Stimulated activated memory B cell treated with anti-CD40 and anti-IgM and Interleukin-4, amounts not matched to agents 10 μg/mL and 1 μg/mL and 100 μg/mL, for 72 hours (primary cell): Measurements from ENCODE around the gene OR6C1.
"Not testable (repeated sequence)": the region's sequence is repeated elsewhere in the genome, so short reads cannot be mapped to it uniquely, and the experiment has no call there.

Experiments used
- ATAC-seq: fragments of 150-1000 bp; cut with Tn5 transposase; 2 replicates; pipeline ENCODE4 v1.10.0; 2021
- H3K27ac Mint-ChIP-seq: one replicate; pipeline ENCODE4 v1.8.0; 2022; ENCODE audit warnings: mild to moderate bottlenecking, mixed read lengths
- H3K27me3 Mint-ChIP-seq: one replicate; pipeline ENCODE4 v1.8.0; 2022; ENCODE audit warnings: mixed read lengths
- H3K36me3 Mint-ChIP-seq: one replicate; pipeline ENCODE4 v1.8.0; 2022; ENCODE audit warnings: mixed read lengths
- H3K4me1 Mint-ChIP-seq: one replicate; pipeline ENCODE4 v1.8.0; 2022; ENCODE audit warnings: mixed read lengths
- H3K4me3 Mint-ChIP-seq: one replicate; pipeline ENCODE4 v1.8.0; 2022; ENCODE audit warnings: mild to moderate bottlenecking, moderate library complexity, mixed read lengths
- H3K9me3 Mint-ChIP-seq: one replicate; pipeline ENCODE4 v1.8.0; 2022; ENCODE audit warnings: mixed read lengths

OR6C1 gene

DNA sequence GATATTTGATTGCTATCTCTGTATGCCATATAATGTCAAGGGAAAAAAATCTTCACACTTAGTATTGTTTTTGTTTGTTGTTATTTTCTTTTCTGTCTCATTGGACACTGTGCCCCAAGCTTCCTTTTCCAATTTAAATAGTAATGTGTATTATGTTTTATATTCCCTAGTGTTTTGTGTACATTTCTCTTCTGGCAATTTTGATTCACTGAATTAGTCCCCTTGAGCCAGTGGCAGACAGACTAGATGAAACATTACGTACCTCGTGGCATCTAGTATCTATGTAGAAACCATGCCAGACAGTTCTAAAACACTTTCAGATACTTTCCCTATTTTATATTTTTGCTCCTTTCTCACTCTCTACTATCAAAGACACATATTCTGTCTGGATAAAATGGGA is at the start of gene OR6C1:
TSS of gene OR6C1 (plus strand) at position 301 of the 400 bp plus-strand sequence. CDS start 6,257 bp downstream, outside the sequence.
- no peak for ATAC-seq
- H3K27me3 Mint-ChIP-seq: peaks cover 3% of the 10 kb centered on the region
- H3K4me3 Mint-ChIP-seq: no peak within 1 kb of the TSS
- H3K9me3 Mint-ChIP-seq: peaks cover under 1% of the 10 kb centered on the region
- H3K27ac Mint-ChIP-seq: no peak within 1 kb of the TSS
- no peaks in the 10 kb centered on the region for H3K4me1 Mint-ChIP-seq
- H3K36me3 Mint-ChIP-seq: no peaks in the 10 kb centered on the region

DNA sequence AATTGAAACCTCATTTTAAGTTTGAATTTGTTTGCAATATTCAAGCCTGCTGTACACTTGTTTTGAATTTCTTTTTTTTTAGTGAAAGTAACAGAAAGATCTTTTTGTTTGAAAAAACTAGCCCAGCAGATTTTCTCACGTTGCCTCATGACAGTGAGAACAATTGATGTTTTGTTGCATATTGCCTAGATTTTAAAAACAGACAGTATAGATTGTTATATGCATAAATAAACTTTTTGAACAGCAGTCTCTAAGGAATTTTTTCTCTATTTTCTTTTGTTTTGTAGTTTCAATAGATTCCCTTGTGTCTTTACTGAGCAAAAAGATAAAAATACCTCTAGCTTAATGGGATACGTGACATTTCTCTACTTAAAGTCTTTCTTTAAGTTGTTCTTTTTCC is 33.2 kb upstream of the OR6C1 start:
- H3K9me3 Mint-ChIP-seq: peaks cover 4% of the 10 kb centered on the region
- no peak overlapping the region for H3K4me3 Mint-ChIP-seq

DNA sequence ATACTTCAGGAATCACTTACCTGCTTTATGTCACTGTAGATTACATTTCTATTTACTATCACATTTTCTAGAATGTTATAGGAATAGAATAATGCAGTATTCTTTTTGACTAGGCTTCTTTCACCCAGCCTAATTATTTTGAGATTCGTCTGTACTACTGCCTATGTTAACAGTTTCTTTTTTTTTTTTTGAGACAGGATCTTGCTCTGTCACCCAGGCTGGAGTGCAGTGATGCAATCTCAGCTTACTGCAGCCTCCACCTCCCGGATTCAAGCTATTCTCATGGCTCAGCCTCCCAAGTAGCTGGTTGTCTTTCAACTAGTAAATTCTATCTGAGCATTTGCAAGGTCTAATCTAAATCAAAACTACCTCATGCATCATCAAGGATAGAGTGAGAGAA is 24.1 kb upstream of the OR6C1 start:
- Mint-ChIP-seq H3K36me3 (no peaks in the 10 kb centered on the region), H3K27me3 (peaks cover 15% of the 10 kb centered on the region), H3K4me3 (no peak overlapping the region), H3K27ac (no peak overlapping the region), H3K4me1 (no peaks in the 10 kb centered on the region), H3K9me3 (no peaks in the 10 kb centered on the region)
- no peak for ATAC-seq

More for the DNA sequence above, 33.2 kb upstream of the OR6C1 start:
- no peaks in the 10 kb centered on the region for H3K4me1 Mint-ChIP-seq
- H3K27me3 Mint-ChIP-seq: peaks cover 29% of the 10 kb centered on the region
- peaks cover 6% of the 10 kb centered on the region for H3K36me3 Mint-ChIP-seq
- no peak for ATAC-seq
- H3K27ac Mint-ChIP-seq: no peak overlapping the region

DNA sequence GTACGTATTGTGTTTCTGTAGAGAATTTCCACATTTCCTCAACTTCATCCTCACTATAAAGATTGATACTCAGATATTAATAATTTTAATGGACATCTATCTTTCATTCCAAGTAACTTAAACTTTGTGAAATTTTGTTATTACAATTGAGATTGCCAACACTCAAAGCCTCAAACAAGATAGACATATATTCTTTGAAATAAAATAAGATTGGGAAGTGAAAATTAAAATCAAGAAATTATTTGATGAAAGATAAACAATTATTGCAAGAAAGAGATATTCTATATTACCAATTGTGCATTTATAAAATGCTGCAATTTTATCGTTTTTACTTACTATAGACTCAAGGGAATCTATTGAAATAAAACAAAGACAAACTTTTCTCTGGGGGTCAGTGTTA is 17.7 kb upstream of the OR6C1 start, which contains the start of gene OR6C6:
TSS of gene OR6C6 (minus strand) at position 101 of the 400 bp plus-strand sequence. CDS start 1,337 bp downstream, outside the sequence.
- H3K27me3 Mint-ChIP-seq: peaks cover 30% of the 10 kb centered on the region
- H3K27ac Mint-ChIP-seq: no peak within 1 kb of the TSS
- H3K9me3 Mint-ChIP-seq: no peaks in the 10 kb centered on the region
- no peaks in the 10 kb centered on the region for H3K4me1 Mint-ChIP-seq
- no peak within 1 kb of the TSS for H3K4me3 Mint-ChIP-seq
- H3K36me3 Mint-ChIP-seq: no peaks in the 10 kb centered on the region
- ATAC-seq: no peak

DNA sequence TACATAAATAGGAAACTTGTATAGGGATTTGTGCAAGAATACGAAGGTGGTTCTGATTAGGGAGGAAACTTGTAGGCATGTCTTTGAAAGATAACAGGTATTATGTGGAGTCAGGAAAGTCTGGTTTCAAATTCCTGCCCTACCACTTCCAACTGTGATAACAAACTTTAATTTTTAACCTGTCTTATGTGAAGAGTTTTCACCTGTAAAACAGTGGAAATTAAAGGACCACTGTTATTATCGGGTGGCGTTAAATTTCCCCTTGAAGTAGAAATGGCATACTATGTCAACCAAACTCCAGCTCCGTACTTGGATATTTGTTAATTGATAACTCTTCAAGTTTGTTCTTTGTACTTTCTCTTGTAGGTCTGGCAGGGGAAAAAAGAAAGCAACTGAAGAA is 6.1 kb downstream of the OR6C1 start:
- ATAC-seq: no peak
- Mint-ChIP-seq H3K4me1 (no peaks in the 10 kb centered on the region), H3K27me3 (peaks cover 8% of the 10 kb centered on the region), H3K4me3 (no peak overlapping the region), H3K9me3 (peaks cover 3% of the 10 kb centered on the region), H3K36me3 (no peaks in the 10 kb centered on the region), H3K27ac (no peak overlapping the region)

DNA sequence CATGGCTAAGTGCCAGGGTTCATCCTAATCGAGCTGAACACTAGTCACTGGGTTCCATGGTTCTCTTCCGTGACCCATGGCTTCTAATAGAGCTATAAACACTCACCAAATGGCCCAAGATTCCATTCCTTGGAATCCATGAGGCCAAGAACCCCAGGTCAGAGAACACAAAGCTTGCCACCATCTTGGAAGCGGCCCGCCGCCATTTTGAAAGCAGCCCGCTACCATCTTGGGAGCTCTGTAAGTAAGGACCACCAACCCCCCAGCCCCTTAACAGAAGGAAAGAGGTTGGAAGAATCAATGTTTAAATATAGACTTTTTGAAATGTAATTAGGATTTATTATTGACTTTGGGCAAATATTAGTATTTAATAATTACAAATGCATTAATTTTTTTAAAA is 11.7 kb downstream of the OR6C1 start:
- H3K4me1 Mint-ChIP-seq, ATAC-seq, H3K27ac Mint-ChIP-seq, H3K36me3 Mint-ChIP-seq, H3K9me3 Mint-ChIP-seq, H3K4me3 Mint-ChIP-seq, H3K27me3 Mint-ChIP-seq: not testable (repeated sequence)

DNA sequence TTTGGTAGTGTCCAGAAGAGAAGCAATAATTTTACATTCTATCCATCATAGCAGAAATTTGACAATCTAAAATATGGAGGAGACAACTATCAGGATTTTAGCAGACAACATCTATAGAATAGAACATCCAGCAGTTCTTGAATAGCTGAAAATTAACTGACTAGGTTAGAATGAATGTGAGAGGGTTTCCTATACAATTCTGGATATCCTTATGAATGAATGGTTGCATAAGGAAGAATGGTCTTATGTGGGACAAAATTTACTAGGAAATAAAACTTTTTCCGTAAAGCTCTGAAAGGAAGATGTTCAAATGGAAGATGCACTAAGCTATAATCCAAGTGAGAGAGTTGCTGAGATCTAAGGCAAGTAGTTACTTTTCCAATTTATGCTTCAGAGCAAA is 16.3 kb downstream of the OR6C1 start, which contains the start of gene OR6C3:
TSS of gene OR6C3 (plus strand) at position 301 of the 400 bp plus-strand sequence. CDS start 955 bp downstream, outside the sequence.
- Mint-ChIP-seq H3K4me3 (no peak within 1 kb of the TSS), H3K27me3 (no peaks in the 10 kb centered on the region), H3K4me1 (no peaks in the 10 kb centered on the region), H3K36me3 (no peaks in the 10 kb centered on the region), H3K9me3 (no peaks in the 10 kb centered on the region), H3K27ac (no peak within 1 kb of the TSS)
- ATAC-seq: no peak

DNA sequence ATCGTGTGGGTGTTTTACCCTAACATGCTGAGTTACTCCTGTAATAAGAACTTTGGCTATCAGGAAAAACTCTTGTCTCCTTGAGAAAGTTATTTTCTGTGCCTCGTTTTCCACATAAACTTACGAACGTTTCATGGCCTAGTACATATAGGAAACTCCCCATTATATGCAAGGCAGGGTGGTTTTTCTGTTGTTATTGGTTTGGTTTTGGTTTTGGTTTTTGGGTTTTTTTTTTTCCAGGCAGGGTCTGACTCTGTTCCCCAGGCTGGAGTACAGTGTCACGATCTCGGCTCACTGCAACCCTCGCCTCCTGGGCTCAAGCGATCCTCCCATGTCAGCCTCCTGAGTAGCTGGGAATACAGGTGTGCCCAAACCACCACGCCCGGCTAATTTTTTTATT is 21.9 kb downstream of the OR6C1 start:
- H3K9me3 Mint-ChIP-seq: no peaks in the 10 kb centered on the region
- ATAC-seq: no peak
- peaks cover 22% of the 10 kb centered on the region for H3K27me3 Mint-ChIP-seq
- H3K4me3 Mint-ChIP-seq: no peak overlapping the region
- no peaks in the 10 kb centered on the region for H3K4me1 Mint-ChIP-seq
- no peaks in the 10 kb centered on the region for H3K36me3 Mint-ChIP-seq
- H3K27ac Mint-ChIP-seq: no peak overlapping the region

DNA sequence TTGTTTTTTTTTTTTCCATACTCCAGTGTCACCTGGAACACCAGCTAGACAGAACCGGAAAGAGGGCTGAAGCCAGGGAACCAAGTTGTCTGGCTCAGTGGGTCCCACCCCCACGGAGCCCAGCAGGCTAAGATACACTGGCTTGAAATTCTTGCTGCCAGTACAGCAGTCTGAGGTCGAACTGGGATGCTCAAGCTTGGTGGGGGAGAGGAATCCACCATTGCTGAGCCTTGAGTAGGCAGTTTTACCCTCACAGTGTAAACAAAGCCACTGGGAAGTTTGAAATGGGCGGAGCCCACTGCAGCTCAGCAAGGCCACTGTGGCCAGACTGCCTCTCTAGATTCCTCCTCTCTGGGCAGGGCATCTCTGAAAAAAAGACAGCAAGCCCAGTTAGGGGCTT is 41.2 kb downstream of the OR6C1 start:
- not testable (repeated sequence) for H3K36me3 Mint-ChIP-seq, H3K4me3 Mint-ChIP-seq, ATAC-seq, H3K9me3 Mint-ChIP-seq, H3K4me1 Mint-ChIP-seq, H3K27ac Mint-ChIP-seq
- peaks cover 11% of the 10 kb centered on the region for H3K27me3 Mint-ChIP-seq

DNA sequence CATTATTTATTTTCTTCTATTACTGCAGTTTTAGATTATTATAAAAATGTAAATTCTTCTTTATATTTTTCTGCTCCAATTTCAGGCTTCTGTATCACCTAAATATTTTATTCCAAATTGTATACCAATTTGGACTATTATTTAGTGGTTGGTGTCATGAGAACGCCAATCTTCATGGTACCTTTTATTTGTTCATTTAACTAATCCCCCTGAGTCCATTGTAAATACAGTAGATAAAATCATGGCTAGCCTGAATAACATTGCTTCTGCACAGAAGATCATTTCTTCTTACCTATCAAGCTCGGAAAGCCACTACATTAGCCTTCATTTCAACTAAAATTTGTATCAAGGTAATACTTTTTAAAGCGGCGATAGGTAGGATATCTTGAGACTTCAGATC is 48.5 kb downstream of the OR6C1 start, which contains the start of gene OR6C75:
TSS of gene OR6C75 (plus strand) at position 301 of the 400 bp plus-strand sequence. CDS start 2,136 bp downstream, outside the sequence.
- Mint-ChIP-seq H3K9me3 (no peaks in the 10 kb centered on the region), H3K4me1 (no peaks in the 10 kb centered on the region), H3K36me3 (no peaks in the 10 kb centered on the region), H3K4me3 (no peak within 1 kb of the TSS), H3K27me3 (peaks cover 24% of the 10 kb centered on the region), H3K27ac (no peak within 1 kb of the TSS)
- ATAC-seq: no peak

DNA sequence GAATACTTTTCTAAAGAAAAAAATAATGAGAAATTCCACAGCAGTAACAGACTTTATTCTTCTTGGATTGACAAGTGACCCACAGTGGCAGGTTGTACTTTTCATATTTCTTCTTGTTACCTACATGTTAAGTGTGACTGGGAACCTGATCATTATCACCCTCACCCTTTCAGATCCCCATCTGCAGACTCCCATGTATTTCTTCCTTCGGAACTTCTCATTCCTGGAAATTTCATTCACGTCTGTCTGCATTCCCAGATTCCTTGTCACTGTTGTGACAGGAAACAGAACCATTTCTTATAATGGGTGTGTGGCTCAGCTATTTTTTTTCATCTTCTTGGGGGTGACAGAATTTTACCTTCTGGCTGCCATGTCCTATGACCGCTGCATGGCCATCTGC is 50.9 kb downstream of the OR6C1 start:
- Mint-ChIP-seq H3K4me3 (no peak overlapping the region), H3K9me3 (no peaks in the 10 kb centered on the region), H3K36me3 (no peaks in the 10 kb centered on the region), H3K4me1 (no peaks in the 10 kb centered on the region), H3K27ac (no peak overlapping the region), H3K27me3 (peaks cover 29% of the 10 kb centered on the region)
- no peak for ATAC-seq
